CD4-positive, alpha-beta T cell treated with Interleukin-4 for 1 hour (primary cell): ENCODE measurements around the gene UBAC1.
"Not testable (repeated sequence)": the region's sequence is repeated elsewhere in the genome, so short reads cannot be mapped to it uniquely, and the experiment has no call there.

Experiments used
- DNase-seq, 2 donors: peaks; one replicate each; pipeline ENCODE4 v3.0.0-alpha.2; 2020 to 2022

UBAC1 gene

GRCh38 chr9:135978642-135979546, 17.7 kb upstream of the UBAC1 start:
- peak; percentile 58 to 69 for DNase-seq

- no peak for DNase-seq
Measured at GRCh38 chr9:135976944-135977343, 15.8 kb upstream of the UBAC1 start.

GRCh38 chr9:135976531-135976930, 15.4 kb upstream of the UBAC1 start:
- DNase-seq, result no peak

DNA sequence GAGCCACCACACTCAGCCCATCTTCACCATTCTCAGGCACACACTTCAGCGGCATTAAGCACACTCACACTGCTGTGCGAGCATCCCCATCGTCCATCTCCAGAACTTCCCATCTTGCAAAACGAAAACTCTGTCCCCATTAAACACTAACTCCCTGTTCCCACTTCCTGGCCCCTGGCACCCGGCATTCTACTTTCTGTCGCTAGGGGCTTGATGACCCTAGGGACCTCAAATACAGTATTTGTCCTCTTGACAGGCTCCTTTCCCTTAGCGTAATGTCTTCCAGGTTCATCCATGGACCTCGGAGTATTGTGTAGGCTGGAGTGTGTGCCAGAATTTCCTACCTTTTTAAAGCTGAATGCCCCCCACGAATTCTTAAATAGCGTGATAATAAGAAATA, 14.7 kb upstream of the UBAC1 start:
- DNase-seq, result no peak

- DNase-seq, result no peak
Measured at GRCh38 chr9:135974220-135974573, 13.0 kb upstream of the UBAC1 start.

DNA sequence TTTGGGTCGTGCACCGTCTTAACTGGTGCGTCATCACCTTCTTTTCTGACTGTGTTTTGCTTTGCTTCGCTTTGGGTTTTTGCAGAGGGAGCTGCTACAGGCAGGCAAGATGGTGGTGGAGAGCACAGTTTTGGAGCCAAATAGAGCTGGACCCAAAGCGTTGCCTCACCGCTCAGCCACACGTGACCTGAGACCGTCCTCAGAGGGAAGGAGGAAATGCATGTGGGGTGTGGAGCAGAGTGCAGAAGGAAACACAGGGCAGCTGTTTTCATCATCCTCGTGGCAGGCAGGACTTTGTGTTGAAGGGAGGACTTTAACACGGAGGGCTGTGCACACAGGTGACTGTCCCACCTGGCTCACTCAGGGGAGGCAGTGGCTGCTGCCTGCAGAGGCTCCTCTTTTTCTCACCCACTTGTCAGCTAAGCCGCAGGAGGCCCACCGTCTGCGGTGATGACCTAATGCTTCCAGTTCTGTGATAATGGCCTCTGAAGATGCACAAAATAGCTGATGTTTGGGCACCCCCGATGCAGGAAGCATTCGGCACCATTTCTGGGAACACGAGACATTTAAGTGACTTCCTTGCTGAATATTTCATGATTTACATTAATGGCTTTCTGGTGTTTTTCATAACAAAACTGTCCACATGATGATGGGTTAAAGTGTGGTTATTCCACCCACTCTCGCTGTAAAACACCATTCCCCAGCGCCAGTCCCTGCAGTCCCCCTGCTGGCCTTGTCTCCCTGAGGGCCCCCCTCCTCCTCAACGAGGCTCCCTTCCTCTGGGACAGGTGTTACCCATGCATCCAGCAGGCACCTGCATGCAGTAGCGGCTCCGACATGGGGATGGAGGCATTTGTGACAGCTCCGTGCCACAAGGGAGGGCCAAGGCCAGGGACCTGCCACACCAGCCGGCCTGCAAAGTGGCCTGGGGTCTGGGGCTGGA, 12.4 kb upstream of the UBAC1 start:
- DNase-seq, result peak in 1 of 2 donors; percentile 48

DNA sequence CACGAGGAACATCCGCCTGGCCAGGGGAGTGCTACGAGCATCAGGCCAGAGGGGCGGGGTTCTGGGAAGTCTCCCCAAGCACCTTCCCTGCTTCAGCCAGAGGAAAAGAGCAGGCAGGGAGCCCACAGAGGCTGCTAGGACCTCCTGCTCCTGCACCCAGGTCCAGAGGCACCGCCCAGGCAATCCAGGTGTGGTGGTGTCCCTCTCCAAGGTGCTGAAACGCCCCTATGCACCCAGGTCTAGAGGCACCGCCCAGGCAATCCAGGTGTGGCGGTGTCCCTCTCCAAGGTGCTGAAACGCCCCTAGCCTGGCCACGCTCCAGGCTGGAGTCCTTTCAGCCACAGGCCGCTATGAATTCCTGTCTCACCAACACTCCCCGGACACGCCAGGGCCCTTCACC, 10.7 kb upstream of the UBAC1 start:
- peak; percentile 40 to 49 for DNase-seq

GRCh38 chr9:135971111-135971766, 10.1 kb upstream of the UBAC1 start:
- no peak for DNase-seq

DNA sequence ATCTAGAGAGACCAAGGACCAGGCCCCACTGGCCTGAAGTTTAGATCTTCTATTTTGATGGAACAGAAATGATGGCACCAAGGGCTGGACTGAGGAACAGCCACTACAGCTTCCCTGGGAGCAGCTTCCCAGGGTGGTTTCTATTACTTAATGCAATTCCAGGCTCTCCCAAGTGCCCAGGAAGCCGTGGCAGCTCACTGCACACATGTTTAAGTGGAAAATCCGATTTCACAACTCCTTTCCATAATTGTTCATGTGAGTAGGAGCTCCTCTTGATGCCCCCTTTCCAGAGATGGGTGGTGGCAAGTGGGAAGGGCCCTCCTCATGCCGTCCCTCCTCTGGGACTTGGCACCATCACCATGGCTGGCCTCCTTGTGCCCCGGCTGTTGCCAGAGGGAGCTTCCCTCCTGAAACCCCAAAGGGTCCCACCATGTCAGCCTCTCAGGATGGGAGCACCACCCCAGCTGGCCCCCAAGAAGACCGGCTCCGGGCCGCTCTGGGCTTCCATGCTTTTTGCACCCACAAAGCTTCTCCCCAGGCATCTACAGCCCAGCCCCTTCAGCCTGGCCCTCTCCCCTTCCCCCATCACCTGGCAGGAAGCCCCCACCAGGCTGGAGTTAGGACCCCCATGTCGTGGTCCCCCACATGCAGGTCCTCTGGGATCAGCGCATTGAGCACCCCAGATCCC, 9.1 kb upstream of the UBAC1 start:
- no peak for DNase-seq

DNA sequence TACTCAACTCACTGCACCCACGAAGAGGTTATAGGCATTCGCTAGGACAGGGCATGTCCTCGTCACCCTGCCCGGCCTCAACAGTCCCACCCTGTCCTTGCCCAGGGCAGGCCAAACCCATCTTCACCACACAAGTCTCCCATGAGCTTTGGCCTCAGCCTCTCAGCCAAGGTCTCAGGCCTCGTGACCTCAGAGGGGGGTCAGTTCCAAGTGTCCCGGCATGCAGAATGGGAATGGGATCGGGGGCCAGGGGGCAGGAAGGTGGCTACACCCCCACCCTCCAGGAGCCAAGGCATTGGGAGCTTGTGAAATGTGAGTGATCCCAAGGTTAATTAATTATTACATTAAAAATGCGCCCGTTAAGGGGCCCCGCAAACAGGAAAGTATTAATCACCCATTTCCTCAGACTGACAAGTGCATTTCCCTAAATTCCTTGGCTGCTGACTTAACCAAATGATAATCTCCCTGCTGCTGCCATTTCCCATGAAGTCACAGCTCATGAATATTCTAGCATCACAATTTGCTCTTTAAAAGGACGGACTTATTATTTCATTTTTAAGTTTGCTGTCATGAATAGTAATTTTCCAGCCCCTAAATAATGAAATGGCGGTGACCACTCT, 8.0 kb upstream of the UBAC1 start:
- DNase-seq, result no peak

- DNase-seq, result no peak
Measured at GRCh38 chr9:135968601-135969000, 7.4 kb upstream of the UBAC1 start.

DNA sequence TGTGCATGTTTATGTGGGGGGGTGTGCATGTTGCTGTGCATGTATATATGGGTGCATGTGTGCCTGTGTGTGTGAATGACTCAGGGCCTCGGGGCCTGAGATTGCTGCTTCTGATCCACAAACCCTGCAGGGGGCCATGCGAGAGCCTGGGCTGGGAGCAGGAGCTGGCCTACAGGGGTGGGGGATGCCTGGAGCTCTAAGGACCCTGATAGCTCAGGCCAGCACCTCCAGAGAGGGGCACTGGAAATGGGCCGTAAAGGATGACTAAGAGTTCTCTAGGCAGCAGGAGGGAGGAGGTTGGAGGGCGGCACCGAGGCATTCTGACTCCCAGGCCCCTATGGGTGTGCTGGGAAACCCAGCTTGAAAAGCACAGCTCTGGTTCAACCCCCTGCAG, 6.9 kb upstream of the UBAC1 start:
- DNase-seq, result no peak

- not testable (repeated sequence) for DNase-seq
Measured at GRCh38 chr9:135966916-135967260, 5.7 kb upstream of the UBAC1 start.

DNA sequence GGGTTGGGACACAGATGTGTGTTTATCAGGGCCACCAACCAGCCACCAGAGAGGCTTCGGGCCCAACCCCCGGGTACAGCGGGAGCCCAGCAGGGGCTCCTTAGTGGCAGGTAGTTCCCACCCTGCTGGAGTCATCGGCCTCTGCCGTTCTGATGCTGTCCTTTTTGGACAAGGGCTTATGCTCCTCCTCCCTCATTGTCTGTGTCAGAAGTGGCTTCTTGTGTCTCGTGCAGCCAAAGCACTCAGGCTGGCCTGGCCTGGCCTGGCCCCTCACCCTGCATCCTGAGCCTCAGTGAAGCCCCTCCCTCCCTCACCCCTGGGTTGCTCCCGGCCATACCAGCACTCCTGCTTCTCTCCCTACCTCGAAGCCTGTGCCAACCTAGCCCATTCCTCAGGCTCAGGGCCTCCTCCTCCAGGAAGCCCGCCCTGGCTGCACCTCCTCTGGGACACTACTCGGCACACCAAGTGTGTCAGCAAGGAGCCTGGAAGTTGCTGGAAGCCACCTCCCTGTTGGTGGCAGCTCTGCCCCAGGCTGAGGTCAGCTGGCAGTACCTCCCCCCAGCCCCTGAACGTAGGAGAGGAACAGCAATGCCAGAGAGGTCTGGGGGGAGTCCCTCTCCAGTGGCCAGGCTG, 4.1 kb upstream of the UBAC1 start:
- no peak for DNase-seq

- no peak for DNase-seq
Measured at GRCh38 chr9:135963938-135964337, 2.8 kb upstream of the UBAC1 start.

- no peak for DNase-seq
Measured at GRCh38 chr9:135963338-135963737, 2.2 kb upstream of the UBAC1 start.

DNA sequence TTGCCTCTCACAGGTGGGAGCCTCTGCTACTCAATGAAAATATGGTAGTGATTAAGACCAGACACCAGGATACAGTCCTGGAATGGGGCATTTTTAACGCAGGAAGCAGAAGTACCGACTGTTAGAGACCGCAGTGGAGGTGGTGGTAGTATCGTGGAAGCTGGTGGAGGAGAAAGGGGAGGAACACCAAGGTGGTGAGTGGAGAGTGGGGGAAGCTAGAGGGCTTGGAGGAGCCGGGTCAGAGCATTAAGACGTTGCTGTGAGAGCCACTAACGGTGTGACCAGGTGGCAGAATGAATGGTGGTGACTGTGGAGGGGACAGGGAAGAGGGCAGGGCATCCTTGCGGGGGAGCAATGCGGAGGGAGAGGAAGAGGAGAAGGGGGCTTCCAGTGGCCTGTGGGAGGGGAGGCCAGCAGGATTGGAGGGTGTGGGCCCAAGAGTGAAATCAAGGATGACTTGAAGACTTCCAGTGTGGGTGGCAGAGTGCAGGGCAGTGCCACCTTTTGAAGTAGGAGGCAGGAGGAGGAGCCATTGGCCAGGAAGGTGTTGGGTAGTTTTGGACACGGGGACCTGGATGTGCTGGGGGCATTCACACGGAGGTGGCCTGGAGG, 1.6 kb upstream of the UBAC1 start:
- DNase-seq, result no peak

DNA sequence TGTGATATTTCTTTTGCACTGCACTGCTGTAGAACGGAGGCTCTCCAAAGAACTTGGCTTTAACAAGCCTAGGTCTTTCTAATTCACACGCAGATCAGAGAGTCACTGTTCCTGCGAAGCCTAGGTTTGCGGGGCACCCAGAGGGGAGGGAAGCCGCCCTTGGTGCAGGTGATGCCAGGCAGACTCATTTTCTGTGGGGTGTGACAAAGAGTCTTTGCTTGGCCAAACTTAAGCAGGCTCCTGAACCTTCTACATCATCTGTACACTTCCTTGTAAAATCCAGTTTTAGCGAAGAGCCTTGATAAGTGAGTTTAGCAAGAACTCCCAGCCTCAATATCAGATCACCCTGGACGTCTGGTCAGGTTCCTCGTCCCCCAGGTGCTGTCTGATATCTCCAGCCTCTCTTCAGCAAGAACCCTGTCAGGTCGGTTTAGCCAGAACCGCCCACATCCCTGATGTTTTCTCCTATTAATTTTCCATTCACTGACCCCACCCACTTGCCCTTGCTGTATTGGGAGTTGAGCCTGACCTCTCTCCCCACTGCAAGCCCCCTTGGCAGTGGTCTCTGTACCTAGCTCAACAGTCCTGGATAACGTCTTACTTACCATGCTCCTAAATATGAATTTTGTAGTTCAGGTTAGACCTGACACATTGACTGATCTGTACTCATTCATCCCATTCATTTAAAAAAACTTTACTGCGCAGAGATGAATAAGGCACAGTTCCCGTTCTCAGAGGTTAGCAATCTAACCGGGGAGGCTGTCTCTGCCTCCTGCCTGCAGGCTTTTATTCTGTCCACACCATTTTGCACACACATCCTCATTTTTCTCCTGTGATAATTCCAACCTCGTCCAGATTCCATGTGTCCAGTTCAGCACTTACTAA, 880 bp upstream of the UBAC1 start:
- no peak for DNase-seq

GRCh38 chr9:135960411-135961276, 529 bp downstream of the UBAC1 start:
- no peak for DNase-seq
